HG03280 (cell line): Measurements from ENCODE around the gene RTL10.

Experiments used
- ATAC-seq: cut with Tn5 transposase; IDR thresholded peaks from one replicate; pipeline ENCODE4 v1.9.1; 2021; ENCODE audit warnings: mild to moderate bottlenecking, moderate library complexity; ENCODE audit not compliant: unreplicated experiment

Gene RTL10

GRCh38 chr22:19825904-19826618 lies 28.6 kb downstream of the RTL10 start:
- no peak for ATAC-seq

- ATAC-seq: no peak
Measured at GRCh38 chr22:19824926-19825339, 29.7 kb downstream of the RTL10 start.

- ATAC-seq: no peak
Measured at GRCh38 chr22:19824212-19824925, 30.3 kb downstream of the RTL10 start.

GRCh38 chr22:19823902-19824211 lies 30.8 kb downstream of the RTL10 start:
- ATAC-seq: no peak

GRCh38 chr22:19823191-19823901 lies 31.3 kb downstream of the RTL10 start:
- ATAC-seq: no peak

GRCh38 chr22:19822301-19823117 lies 32.2 kb downstream of the RTL10 start:
- no peak for ATAC-seq

GRCh38 chr22:19821523-19822300 lies 33.0 kb downstream of the RTL10 start:
- no peak for ATAC-seq

- no peak for ATAC-seq
Measured at GRCh38 chr22:19820880-19821522, 33.7 kb downstream of the RTL10 start.

- ATAC-seq: no peak
Measured at GRCh38 chr22:19819911-19820879, 34.5 kb downstream of the RTL10 start.

GRCh38 chr22:19819208-19819910 lies 35.3 kb downstream of the RTL10 start:
- no peak for ATAC-seq

- no peak for ATAC-seq
Measured at GRCh38 chr22:19818324-19819207, 36.1 kb downstream of the RTL10 start.

GRCh38 chr22:19816372-19817119 lies 38.1 kb downstream of the RTL10 start:
- ATAC-seq: no peak

GRCh38 chr22:19815823-19816290 lies 38.8 kb downstream of the RTL10 start:
- no peak for ATAC-seq

- ATAC-seq: no peak
Measured at GRCh38 chr22:19815093-19815822, 39.4 kb downstream of the RTL10 start.

- ATAC-seq: no peak
Measured at GRCh38 chr22:19814428-19814827, 40.2 kb downstream of the RTL10 start.

GRCh38 chr22:19812910-19813309 lies 41.8 kb downstream of the RTL10 start:
- no peak for ATAC-seq
